ENCODE results near the gene VPS13D.
A peak's percentile ranks its signal among the peaks of the same experiment; 100 is the strongest.
"Not testable (repeated sequence)": the region's sequence is repeated elsewhere in the genome, so short reads cannot be mapped to it uniquely, and the experiment has no call there.

VPS13D gene

DNA sequence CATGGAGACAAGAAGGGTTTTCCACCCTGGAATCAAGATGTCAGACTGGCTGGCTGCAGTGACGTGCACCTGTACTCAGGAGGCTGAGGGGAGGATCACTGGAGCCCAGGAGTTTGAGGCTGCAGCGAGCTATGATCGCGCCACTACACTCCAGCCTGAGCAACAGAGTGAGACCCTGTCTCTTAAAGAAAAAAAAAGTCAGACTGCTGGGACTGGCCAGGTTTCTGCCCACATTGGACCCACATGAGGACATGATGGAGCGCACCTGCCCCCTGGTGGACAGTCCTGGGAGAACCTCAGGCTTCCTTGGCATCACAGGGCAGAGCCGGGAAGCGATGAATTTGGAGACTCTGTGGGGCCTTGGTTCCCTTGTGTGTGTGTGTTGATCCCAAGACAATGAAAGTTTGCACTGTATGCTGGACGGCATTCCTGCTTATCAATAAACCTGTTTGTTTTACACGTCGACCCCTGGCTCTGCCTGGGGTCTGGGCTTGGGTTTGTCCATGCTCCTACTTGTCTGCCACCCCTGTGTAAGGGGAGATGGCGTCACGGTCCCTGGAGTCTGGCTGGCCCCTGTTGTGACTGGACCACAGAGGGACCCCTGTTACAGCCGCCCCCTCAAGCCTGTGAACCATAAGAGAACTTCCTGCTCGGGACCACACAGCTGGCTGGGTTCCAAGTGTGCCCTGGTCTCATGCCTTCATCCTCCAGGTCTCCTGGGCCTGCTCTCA lies 20.9 kb upstream of the VPS13D start:
- Histone ChIP-seq H3K4me3 (ENCODE audit: low read depth in 1 of 2, low read length in 1 of 2) (no peak overlapping the region), H3K36me3 (peaks cover 60% of the 10 kb centered on the region), H3K4me1 (ENCODE audit: control insufficient read depth in 1 of 2, insufficient read depth in 1 of 2, low read depth in 1 of 2, low read length in 1 of 2) (peaks cover 7 to 8% of the 10 kb centered on the region in 2 experiments), H3K9me3 (no peaks in the 10 kb centered on the region), H3K27me3 (peaks cover 9% of the 10 kb centered on the region), H3K27ac (peak overlapping the region; percentile 69)
- TF ChIP-seq, protein P1, sequence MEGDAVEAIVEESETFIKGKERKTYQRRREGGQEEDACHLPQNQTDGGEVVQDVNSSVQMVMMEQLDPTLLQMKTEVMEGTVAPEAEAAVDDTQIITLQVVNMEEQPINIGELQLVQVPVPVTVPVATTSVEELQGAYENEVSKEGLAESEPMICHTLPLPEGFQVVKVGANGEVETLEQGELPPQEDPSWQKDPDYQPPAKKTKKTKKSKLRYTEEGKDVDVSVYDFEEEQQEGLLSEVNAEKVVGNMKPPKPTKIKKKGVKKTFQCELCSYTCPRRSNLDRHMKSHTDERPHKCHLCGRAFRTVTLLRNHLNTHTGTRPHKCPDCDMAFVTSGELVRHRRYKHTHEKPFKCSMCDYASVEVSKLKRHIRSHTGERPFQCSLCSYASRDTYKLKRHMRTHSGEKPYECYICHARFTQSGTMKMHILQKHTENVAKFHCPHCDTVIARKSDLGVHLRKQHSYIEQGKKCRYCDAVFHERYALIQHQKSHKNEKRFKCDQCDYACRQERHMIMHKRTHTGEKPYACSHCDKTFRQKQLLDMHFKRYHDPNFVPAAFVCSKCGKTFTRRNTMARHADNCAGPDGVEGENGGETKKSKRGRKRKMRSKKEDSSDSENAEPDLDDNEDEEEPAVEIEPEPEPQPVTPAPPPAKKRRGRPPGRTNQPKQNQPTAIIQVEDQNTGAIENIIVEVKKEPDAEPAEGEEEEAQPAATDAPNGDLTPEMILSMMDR (IDR thresholded peaks at IDR 0.05) = peak; percentile 81

DNA sequence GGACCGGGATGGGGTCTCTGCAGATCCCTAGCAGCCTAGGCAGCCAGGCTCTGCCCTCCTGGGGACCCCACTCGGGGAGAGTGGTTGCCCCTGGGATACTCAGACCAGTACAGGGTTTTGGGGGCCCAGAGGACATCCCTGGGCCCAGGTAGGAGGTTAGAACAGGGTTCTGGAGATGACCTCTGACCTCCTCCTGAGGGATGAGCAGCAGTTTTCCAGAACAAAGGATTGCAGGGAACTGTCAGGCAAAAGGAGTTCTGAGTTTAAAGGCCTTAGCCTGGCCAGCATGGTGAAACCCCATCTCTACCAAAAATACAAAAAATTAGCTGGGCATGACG lies 20.4 kb upstream of the VPS13D start:
- TF ChIP-seq, protein P1 (IDR thresholded peaks at IDR 0.05) = no peak
- no peak overlapping the region for H3K4me3 ChIP-seq (ENCODE audit: low read depth in 1 of 2, low read length in 1 of 2)
- peaks cover 55% of the 10 kb centered on the region for H3K36me3 ChIP-seq
- no peaks in the 10 kb centered on the region for H3K9me3 ChIP-seq
- peaks cover 7 to 8% of the 10 kb centered on the region in 2 experiments for H3K4me1 ChIP-seq (ENCODE audit: control insufficient read depth in 1 of 2, insufficient read depth in 1 of 2, low read depth in 1 of 2, low read length in 1 of 2)
- H3K27me3 ChIP-seq = peaks cover 9% of the 10 kb centered on the region
- peak overlapping the region; percentile 69 for H3K27ac ChIP-seq

DNA sequence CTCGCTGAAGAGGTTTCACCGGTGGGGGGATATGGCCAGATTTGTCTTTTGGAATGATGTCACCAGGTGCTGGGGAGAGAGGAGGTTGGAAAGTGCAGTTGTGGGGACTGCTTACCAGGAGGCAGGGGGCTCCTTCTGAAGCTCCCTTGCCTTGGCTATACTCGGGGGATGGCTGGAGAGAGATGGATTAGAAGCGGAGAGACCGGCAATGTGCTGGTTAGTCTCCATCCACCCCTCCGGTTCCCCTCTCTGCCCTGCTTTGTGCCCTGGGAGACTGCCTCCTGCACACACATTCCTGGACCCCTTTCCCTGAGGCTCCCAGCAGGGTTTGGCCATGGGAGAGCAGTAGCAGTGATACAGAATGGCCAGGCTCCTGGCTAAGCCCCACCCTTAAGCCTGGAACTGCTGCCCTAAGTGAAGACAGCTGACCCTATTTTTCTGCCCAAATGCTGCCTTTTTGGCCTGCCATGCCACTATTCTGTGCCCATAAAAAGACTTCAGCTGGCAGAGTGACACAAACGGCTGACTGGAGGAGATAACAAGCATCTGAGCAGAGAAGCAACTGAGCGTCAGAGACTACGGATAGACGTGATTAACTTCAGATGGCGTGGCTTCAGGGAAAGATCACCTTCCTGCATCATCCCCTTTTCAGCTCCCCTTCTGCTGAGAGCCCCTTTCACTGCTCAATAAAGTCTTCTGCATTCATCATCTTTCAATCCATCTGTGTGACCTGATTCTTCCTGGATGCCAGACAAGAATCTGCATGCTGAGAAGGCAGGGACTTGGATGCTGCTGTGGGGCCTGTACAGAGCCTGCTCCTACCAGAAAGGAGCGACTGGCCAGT lies 14.5 kb upstream of the VPS13D start:
- H3K36me3 ChIP-seq = peaks cover 3% of the 10 kb centered on the region
- no peak overlapping the region for H3K27ac ChIP-seq
- H3K4me1 ChIP-seq (ENCODE audit: control insufficient read depth in 1 of 2, insufficient read depth in 1 of 2, low read depth in 1 of 2, low read length in 1 of 2) = no peaks in the 10 kb centered on the region
- no peaks in the 10 kb centered on the region for H3K9me3 ChIP-seq
- H3K4me3 ChIP-seq (ENCODE audit: low read depth in 1 of 2, low read length in 1 of 2) = no peak overlapping the region
- TF ChIP-seq, protein P1 (IDR thresholded peaks at IDR 0.05) = no peak
- H3K27me3 ChIP-seq = peaks cover 9% of the 10 kb centered on the region

DNA sequence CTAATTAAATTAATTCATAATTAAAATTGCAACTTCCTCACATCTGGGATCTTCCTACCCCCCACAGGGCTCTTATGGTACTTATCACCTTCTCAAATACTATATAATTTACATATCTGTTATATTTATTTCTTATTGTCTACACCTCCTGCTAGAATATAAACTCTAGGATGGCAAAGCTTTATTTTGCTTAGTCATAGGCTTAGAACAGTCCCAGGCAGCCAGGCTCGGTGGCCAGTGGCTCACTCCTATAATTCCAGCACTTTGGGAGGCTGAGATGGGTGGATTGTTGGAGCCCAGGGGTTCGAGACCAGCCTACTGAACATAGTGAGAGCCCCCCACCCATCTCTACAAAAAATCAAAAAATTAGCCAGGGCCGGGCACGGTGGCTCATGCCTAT lies 10.0 kb upstream of the VPS13D start:
- TF ChIP-seq, protein P1 (IDR thresholded peaks at IDR 0.05) = no peak
- no peaks in the 10 kb centered on the region for H3K27me3 ChIP-seq
- no peak overlapping the region for H3K27ac ChIP-seq
- H3K36me3 ChIP-seq = no peaks in the 10 kb centered on the region
- H3K4me1 ChIP-seq (ENCODE audit: control insufficient read depth in 1 of 2, insufficient read depth in 1 of 2, low read depth in 1 of 2, low read length in 1 of 2) = no peaks in the 10 kb centered on the region
- no peaks in the 10 kb centered on the region for H3K9me3 ChIP-seq
- no peak overlapping the region for H3K4me3 ChIP-seq (ENCODE audit: low read depth in 1 of 2, low read length in 1 of 2)

DNA sequence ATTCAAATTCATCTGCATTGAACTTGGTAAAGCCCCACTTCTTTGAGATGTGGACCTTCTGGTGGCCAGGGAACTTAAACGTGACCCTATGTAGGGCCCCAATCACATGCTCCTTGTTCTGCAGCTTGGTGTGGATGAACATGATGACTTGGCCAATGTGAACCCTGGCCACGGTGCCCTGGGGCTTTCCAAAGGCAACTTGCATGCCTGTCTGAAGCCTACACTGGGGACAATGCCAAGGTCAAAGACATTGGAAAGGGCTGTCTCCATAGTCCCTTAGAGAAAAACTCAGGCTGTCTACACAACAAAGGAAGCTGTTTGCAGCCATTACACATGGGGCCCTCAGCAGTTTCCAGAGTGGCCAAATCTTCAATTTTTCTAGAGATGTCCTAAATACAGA lies 8.9 kb upstream of the VPS13D start:
- no peaks in the 10 kb centered on the region for H3K27me3 ChIP-seq
- no peaks in the 10 kb centered on the region for H3K4me1 ChIP-seq (ENCODE audit: control insufficient read depth in 1 of 2, insufficient read depth in 1 of 2, low read depth in 1 of 2, low read length in 1 of 2)
- TF ChIP-seq, protein P1 (IDR thresholded peaks at IDR 0.05) = no peak
- no peak overlapping the region for H3K27ac ChIP-seq
- no peaks in the 10 kb centered on the region for H3K9me3 ChIP-seq
- no peak overlapping the region for H3K4me3 ChIP-seq (ENCODE audit: low read depth in 1 of 2, low read length in 1 of 2)
- H3K36me3 ChIP-seq = no peaks in the 10 kb centered on the region

DNA sequence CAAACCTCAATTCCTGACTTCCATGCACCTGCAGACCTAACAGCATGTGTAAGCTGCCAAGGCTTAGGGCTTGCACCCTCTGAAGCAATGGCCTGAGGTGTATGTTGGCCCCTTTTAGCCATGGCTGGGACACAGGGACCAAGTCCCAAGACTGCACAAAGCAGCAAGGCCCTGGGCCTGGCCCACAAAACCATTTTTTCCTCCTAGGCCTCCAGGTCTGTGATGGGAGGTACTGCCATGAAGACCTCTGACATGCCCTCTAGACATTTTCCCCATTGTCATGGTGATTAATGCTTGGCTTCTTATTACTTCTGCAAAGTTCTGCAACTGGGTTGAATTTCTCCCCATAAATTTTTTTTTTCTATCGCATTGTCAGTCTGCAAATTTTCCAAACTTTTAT lies 7.1 kb upstream of the VPS13D start:
- H3K4me3 ChIP-seq (ENCODE audit: low read depth in 1 of 2, low read length in 1 of 2); H3K27ac ChIP-seq; H3K36me3 ChIP-seq; H3K27me3 ChIP-seq; H3K4me1 ChIP-seq (ENCODE audit: control insufficient read depth in 1 of 2, insufficient read depth in 1 of 2, low read depth in 1 of 2, low read length in 1 of 2); H3K9me3 ChIP-seq: not testable (repeated sequence)

DNA sequence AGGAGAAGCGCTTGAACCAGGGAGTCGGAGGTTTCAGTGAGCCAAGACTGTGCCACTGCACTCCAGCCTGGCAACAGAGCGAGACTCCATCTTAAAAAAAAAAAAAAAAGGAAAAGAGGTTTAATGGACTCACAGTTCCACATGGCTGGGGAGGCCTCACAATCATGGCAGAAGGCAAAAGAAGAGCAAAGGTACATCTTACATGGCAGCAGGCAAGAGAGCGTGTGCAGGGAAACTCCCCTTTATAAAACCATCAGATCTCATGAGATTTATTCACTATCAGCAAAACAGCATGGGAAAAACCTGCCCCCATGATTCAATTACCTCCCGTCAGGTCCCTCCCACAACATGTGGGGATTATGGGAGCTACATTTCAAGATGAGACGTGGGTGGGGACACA lies 5.7 kb upstream of the VPS13D start:
- not testable (repeated sequence) for H3K4me1 ChIP-seq (ENCODE audit: control insufficient read depth in 1 of 2, insufficient read depth in 1 of 2, low read depth in 1 of 2, low read length in 1 of 2); H3K36me3 ChIP-seq; H3K4me3 ChIP-seq (ENCODE audit: low read depth in 1 of 2, low read length in 1 of 2); H3K27me3 ChIP-seq; H3K9me3 ChIP-seq; H3K27ac ChIP-seq
